Cardiac septum (tissue), 1 donor: ENCODE measurements around the gene ARMH3. TPM values are rescaled to one million over a fixed set of nuclear protein-coding genes. Genes with fewer than 3 reads are reported as not detected.

Experiments used
- DNase-seq: peaks from one replicate; pipeline ENCODE4 v3.0.0-alpha.2; 2020; ENCODE audit warnings: low spot score
- intact Hi-C: fragments of 100-400 bp; cut with DNase I; formaldehyde crosslinking; loops from one replicate; pipeline ENCODE4 v1.14.0; 2022
- total RNA-seq: library from RNA; stranded (reverse); fragmentation: NEBNext Ultra II Directional; extraction: Animal tissue kit (Norgen Biotek cat#: 25700); gene quantifications from one replicate; pipeline ENCODE4 v1.2.1, GENCODE V29; 2021
- donor health status: DM: no; HTN: no; CAD: no.

The ARMH3 gene
- total RNA-seq, 1 donor from 2014 or later: 50.4 TPM

- intact Hi-C loops: loop anchor here (2.0 to 5.0 kb wide), 2 partner anchors 45 to 123 kb away; partner anchors contain the start of gene KCNIP2
- no peak for DNase-seq
These were observed 168.2 kb downstream of the ARMH3 start for GRCh38 chr10:101887775-101888174.

- intact Hi-C loops: loop anchor here (5.0 kb wide), 1 partner anchor 44 kb away; the partner anchor contains the start of gene KCNIP2
- DNase-seq: no peak
These were observed 169.3 kb downstream of the ARMH3 start for GRCh38 chr10:101886521-101887312.

- DNase-seq: no peak
- intact Hi-C loops: no loop called here
These were observed 174.8 kb downstream of the ARMH3 start for GRCh38 chr10:101881036-101881774.

GRCh38 chr10:101880232-101880573 lies 175.8 kb downstream of the ARMH3 start:
- intact Hi-C loops: no loop called here
- no peak for DNase-seq

GRCh38 chr10:101879456-101880231 lies 176.3 kb downstream of the ARMH3 start:
- intact Hi-C loops: no loop called here
- DNase-seq: no peak

- DNase-seq: no peak
- intact Hi-C loops: no loop called here
These were observed 177.1 kb downstream of the ARMH3 start for GRCh38 chr10:101878869-101879268.

GRCh38 chr10:101875068-101875688 lies 180.8 kb downstream of the ARMH3 start:
- intact Hi-C loops: no loop called here
- no peak for DNase-seq

- intact Hi-C loops: no loop called here
- no peak for DNase-seq
These were observed 181.7 kb downstream of the ARMH3 start for GRCh38 chr10:101874252-101874651.

GRCh38 chr10:101867931-101868330 lies 188.0 kb downstream of the ARMH3 start:
- DNase-seq: no peak
- intact Hi-C loops: no loop called here

GRCh38 chr10:101859530-101859929 lies 196.4 kb downstream of the ARMH3 start:
- intact Hi-C loops: no loop called here
- no peak for DNase-seq

- intact Hi-C loops: no loop called here
These were observed 197.1 kb downstream of the ARMH3 start for GRCh38 chr10:101858723-101859500.

GRCh38 chr10:101857802-101858476 lies 198.0 kb downstream of the ARMH3 start:
- no peak for DNase-seq
- intact Hi-C loops: no loop called here

More at GRCh38 chr10:101858723-101859500, 197.1 kb downstream of the ARMH3 start:
- DNase-seq: no peak

GRCh38 chr10:101856626-101857025 lies 199.3 kb downstream of the ARMH3 start:
- intact Hi-C loops: no loop called here
- DNase-seq: no peak

GRCh38 chr10:101851411-101852116 lies 204.4 kb downstream of the ARMH3 start:
- no peak for DNase-seq
- intact Hi-C loops: no loop called here

GRCh38 chr10:101850749-101851148 lies 205.2 kb downstream of the ARMH3 start:
- no peak for DNase-seq
- intact Hi-C loops: no loop called here

- intact Hi-C loops: no loop called here
- peak; percentile 71 for DNase-seq
These were observed 207.1 kb downstream of the ARMH3 start for GRCh38 chr10:101848894-101849351.

- intact Hi-C loops: no loop called here
These were observed 207.6 kb downstream of the ARMH3 start for GRCh38 chr10:101848408-101848807.

GRCh38 chr10:101845893-101846292 lies 210.1 kb downstream of the ARMH3 start:
- DNase-seq: peak; percentile 44
- intact Hi-C loops: no loop called here

More at GRCh38 chr10:101848408-101848807, 207.6 kb downstream of the ARMH3 start:
- peak; percentile 62 for DNase-seq
